Uterus (tissue), 2 donors: ENCODE results near the gene STX2.

ENCODE experiments used
- CTCF ChIP-seq, 4 experiments: fragments of 200-600 bp in 2 of 4; fragments of 450-650 bp in 2 of 4; sonication (generic) in 2 of 4; IDR thresholded peaks; one replicate each; pipeline ENCODE4 v1.5.1; 2016 to 2019; ENCODE audit warnings: antibody characterized with exemption in 4 of 4, mild to moderate bottlenecking in 2 of 4, moderate library complexity in 1 of 4
- POLR2A ChIP-seq, 2 donors: fragments of 450-650 bp; IDR thresholded peaks; one replicate each; pipeline ENCODE4 v1.6.1; 2016; ENCODE audit warnings: antibody characterized with exemption in 2 of 2, mild to moderate bottlenecking in 1 of 2, moderate library complexity in 1 of 2

- TF ChIP-seq POLR2A (IDR thresholded peaks at IDR 0.05) (no peak), CTCF (IDR thresholded peaks at IDR 0.05) (no peak)
These were observed 41.4 kb upstream of the STX2 start for GRCh38 chr12:130880411-130880885.
